Measurements from ENCODE around the gene AKT1S1. TPM values are rescaled to one million over a fixed set of nuclear protein-coding genes. Genes with fewer than 3 reads are reported as not detected.

Gene AKT1S1
- total RNA-seq, 6 experiments from 2014 or later, result 98.5 to 128 (median 104) TPM

GRCh38 chr19:49891393-49891792 is 14.2 kb upstream of the AKT1S1 start:
- Mint-ChIP-seq H3K27me3 (ENCODE audit: insufficient read depth) (peaks cover 10% of the 10 kb centered on the region), H3K27ac (no peak overlapping the region), H3K4me3 (no peak overlapping the region; the same call in 1 of the 2 replicates), H3K36me3 (ENCODE audit: low read depth) (no peaks in the 10 kb centered on the region), H3K4me1 (ENCODE audit: low read depth) (peaks cover 3% of the 10 kb centered on the region), H3K9me3 (no peaks in the 10 kb centered on the region)
- DNase-seq, result no peak
- TF ChIP-seq, protein P1, sequence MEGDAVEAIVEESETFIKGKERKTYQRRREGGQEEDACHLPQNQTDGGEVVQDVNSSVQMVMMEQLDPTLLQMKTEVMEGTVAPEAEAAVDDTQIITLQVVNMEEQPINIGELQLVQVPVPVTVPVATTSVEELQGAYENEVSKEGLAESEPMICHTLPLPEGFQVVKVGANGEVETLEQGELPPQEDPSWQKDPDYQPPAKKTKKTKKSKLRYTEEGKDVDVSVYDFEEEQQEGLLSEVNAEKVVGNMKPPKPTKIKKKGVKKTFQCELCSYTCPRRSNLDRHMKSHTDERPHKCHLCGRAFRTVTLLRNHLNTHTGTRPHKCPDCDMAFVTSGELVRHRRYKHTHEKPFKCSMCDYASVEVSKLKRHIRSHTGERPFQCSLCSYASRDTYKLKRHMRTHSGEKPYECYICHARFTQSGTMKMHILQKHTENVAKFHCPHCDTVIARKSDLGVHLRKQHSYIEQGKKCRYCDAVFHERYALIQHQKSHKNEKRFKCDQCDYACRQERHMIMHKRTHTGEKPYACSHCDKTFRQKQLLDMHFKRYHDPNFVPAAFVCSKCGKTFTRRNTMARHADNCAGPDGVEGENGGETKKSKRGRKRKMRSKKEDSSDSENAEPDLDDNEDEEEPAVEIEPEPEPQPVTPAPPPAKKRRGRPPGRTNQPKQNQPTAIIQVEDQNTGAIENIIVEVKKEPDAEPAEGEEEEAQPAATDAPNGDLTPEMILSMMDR (IDR thresholded peaks at IDR 0.05), result no peak

GRCh38 chr19:49890349-49891311 is 13.5 kb upstream of the AKT1S1 start:
- Mint-ChIP-seq H3K36me3 (ENCODE audit: low read depth) (no peaks in the 10 kb centered on the region), H3K27ac (no peak overlapping the region), H3K27me3 (ENCODE audit: insufficient read depth) (peaks cover 7% of the 10 kb centered on the region), H3K9me3 (no peaks in the 10 kb centered on the region), H3K4me3 (no peak overlapping the region), H3K4me1 (ENCODE audit: low read depth) (no peaks in the 10 kb centered on the region)
- no peak for DNase-seq
- TF ChIP-seq, protein P1 (IDR thresholded peaks at IDR 0.05), result peak; percentile 10; the same call in 1 of the 2 replicates

DNA sequence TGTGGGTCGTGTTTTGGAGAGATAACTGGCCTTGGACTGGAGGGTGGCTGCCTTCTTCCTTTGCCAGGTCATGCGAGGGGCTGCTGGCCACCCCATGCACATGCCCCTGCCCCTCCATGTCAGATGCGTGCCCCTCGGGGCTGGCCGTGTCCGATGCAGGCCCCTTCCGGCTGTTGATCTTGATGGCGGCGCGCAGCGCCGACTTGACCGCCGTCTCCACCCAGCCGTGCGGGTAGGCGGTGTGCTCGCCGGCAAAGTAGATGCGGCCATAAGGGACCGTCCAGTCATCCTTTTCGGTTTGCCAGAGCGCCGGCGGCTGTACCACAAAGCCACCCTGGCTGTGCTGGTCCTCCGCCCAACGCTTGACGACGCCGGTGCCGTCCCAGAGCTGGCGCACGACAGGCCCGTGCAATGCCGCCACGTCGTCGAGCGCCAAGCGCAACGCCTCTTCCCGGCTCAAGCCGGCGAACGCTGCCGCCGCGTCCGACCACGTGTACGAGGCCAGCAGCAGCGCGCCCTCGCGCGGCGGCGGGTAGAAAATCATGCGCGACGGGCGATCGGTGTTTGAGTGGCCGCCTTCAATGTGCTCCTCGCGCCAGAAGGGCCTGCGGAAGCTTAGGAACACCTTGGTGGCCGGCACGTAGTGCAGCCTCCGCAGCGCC is 12.7 kb upstream of the AKT1S1 start:
- peaks cover 7% of the 10 kb centered on the region for H3K27me3 Mint-ChIP-seq (ENCODE audit: insufficient read depth)
- no peaks in the 10 kb centered on the region for H3K9me3 Mint-ChIP-seq
- TF ChIP-seq, protein P1 (IDR thresholded peaks at IDR 0.05), result peak; percentile 68; the same call in 1 of the 2 replicates
- no peak overlapping the region for H3K27ac Mint-ChIP-seq
- H3K4me1 Mint-ChIP-seq (ENCODE audit: low read depth), result no peaks in the 10 kb centered on the region
- DNase-seq, result no peak
- H3K36me3 Mint-ChIP-seq (ENCODE audit: low read depth), result no peaks in the 10 kb centered on the region; the same call in 1 of the 2 replicates
- H3K4me3 Mint-ChIP-seq, result no peak overlapping the region

- H3K27me3 Mint-ChIP-seq (ENCODE audit: insufficient read depth), result peaks cover 7% of the 10 kb centered on the region
- H3K27ac Mint-ChIP-seq, result no peak overlapping the region
- H3K9me3 Mint-ChIP-seq, result no peaks in the 10 kb centered on the region
- TF ChIP-seq, protein P1 (IDR thresholded peaks at IDR 0.05), result no peak
- no peaks in the 10 kb centered on the region for H3K4me1 Mint-ChIP-seq (ENCODE audit: low read depth)
- DNase-seq, result no peak
- H3K36me3 Mint-ChIP-seq (ENCODE audit: low read depth), result no peaks in the 10 kb centered on the region; the same call in 1 of the 2 replicates
- H3K4me3 Mint-ChIP-seq, result no peak overlapping the region
Observed at GRCh38 chr19:49889038-49889686, 12.0 kb upstream of the AKT1S1 start.

DNA sequence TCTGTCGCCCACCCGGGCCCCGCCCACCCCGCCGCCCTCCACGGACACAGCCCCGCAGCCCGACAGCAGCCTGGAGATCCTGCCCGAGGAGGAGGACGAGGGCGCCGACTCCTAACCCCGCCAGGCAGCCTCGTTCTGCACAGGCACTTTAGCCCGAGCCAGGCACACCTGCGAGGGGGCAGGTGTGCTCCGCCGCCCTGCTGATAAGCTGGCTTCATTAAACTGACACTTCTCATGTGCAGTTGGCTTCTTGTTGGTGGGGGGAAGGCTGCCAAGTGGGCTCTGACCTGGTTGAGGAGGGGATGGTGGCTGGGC is 11.3 kb upstream of the AKT1S1 start:
- H3K27ac Mint-ChIP-seq, result no peak overlapping the region
- TF ChIP-seq, protein P1 (IDR thresholded peaks at IDR 0.05), result no peak
- peaks cover 1% of the 10 kb centered on the region; the same call in 1 of the 2 replicates for H3K36me3 Mint-ChIP-seq (ENCODE audit: low read depth)
- H3K4me1 Mint-ChIP-seq (ENCODE audit: low read depth), result no peaks in the 10 kb centered on the region
- no peak for DNase-seq
- peaks cover 7% of the 10 kb centered on the region for H3K27me3 Mint-ChIP-seq (ENCODE audit: insufficient read depth)
- H3K9me3 Mint-ChIP-seq, result no peaks in the 10 kb centered on the region
- H3K4me3 Mint-ChIP-seq, result no peak overlapping the region
